Hypothalamus (tissue), 51 donors: Measurements from ENCODE around the gene ILF3.
A peak's percentile ranks its signal among the peaks of the same experiment; 100 is the strongest.

Source experiments
- DNase-seq, 51 donors: peaks; one replicate each; lab custom pipeline; 2025; lab: John Stamatoyannopoulos, UW

The ILF3 gene

DNA sequence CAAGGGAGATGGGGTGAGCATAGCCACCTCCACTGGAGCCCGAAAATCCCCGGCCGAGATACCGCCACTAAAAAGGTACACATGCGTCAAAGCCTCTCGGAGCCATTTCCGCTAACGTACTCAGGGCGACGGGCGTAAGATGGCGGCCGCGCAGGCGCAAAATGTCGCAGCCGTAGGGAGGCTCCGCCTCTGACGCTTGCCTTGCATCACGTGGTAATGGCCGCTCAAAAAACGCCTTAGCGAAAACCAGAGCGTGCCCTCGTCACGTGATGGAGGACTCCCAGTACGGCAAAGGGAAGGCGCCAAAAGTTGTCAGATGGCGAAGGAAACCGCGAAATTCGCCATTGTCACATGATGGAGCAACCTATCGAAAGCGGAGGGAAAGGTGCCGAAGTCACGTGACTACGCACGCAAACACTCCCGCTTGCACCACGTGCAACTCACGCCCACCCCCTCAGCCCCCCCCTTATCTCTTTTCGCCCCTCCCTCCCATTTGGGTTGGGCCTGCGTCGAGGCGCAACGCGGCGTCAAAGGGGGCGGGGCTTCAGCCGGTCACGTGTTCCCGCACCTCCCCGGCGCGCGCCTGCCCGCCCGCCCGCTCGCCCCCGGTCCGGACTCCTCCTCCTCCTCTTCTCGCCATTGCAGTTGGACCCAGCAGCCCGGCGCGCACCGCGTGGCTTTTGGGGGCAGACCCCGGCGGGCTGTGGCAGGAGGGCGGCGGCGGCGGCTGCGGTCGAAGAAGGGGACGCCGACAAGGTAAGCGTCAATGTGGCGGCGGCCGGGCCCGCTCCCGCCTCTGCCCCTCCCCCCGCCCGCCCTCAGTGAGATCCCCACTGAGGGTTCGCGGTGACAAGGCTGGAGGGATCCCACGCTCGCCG is at the start of gene ILF3:
TSS of gene ILF3 (plus strand) at position 615 of the 878 bp plus-strand sequence. CDS start 16,260 bp downstream, outside the sequence.
- DNase-seq = peak; percentile 92 to 100 (median 99)

- DNase-seq = no peak
Observed at GRCh38 chr19:10604460-10604980, 49.6 kb upstream of the ILF3 start.

DNA sequence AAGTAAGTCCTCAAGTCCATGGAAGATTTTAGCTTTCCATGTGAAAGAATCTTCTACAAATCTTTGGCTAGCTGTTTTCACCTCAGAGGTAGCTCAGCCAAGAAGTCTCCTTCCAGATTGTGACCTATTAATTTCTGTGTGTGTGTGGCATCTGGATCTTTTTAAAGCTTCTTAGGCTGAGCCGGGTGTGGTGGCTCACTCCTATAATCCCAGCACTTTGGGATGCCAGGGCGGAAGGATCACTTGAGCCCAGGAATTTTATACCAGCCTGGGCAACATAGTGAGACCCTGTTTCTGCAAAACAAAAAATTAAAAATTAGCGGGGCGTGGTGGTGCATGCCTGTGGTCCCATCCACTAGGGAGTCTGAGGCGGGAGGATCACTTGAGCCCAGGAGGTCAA is 42.2 kb upstream of the ILF3 start:
- DNase-seq = no peak

- peak in 43 of 51 donors; percentile 6 to 80 (median 48) for DNase-seq
Observed at GRCh38 chr19:10612499-10613119, 41.5 kb upstream of the ILF3 start.

DNA sequence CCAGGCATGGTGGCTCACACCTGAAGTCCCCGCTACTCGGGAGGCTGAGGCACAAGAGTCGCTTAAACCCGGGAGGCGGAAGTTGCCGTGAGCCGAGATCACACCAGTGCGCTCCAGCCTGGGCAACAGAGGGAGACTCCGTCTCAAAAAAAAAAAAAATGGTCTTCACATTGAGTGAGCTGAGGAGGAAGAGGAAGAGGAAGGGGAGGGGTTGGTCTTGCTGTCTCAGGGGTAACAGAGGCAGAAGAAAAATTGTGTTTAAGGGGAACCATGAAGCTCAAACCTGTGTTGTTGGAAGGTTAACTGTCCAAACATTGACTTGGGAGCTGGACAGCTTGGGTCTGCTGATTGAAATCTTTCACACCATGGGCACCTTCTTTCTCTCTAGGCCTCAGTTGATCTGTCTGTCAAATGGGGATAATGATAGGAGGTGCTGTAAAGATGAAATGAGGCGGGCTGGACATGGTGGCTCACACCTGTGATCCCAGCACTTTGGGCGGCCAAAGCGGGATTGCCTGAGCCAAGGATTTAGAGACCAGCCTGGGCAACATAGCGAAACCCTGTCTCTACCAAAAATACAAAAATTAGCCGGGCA is 38.6 kb upstream of the ILF3 start:
- DNase-seq = no peak

GRCh38 chr19:10617409-10618121 is 36.6 kb upstream of the ILF3 start:
- DNase-seq = no peak

DNA sequence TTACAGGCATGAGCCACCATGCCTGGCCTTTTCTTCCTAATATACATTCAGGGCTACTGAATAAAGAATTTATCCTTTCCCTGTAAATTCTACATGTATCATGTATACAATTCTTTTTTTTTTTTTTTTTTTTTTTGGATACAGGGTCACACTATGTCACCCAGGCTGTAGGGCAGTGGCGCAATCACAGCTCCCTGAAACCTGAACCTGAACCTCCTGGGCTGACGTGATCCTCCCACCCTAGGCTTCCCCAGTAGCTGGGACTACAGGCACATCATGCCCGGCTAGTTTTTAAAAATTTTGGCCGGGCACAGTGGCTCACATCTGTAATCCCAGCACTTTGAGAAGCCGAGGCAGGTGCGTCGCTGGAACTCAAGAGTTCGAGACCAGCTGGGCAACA is 35.3 kb upstream of the ILF3 start:
- DNase-seq = no peak

DNA sequence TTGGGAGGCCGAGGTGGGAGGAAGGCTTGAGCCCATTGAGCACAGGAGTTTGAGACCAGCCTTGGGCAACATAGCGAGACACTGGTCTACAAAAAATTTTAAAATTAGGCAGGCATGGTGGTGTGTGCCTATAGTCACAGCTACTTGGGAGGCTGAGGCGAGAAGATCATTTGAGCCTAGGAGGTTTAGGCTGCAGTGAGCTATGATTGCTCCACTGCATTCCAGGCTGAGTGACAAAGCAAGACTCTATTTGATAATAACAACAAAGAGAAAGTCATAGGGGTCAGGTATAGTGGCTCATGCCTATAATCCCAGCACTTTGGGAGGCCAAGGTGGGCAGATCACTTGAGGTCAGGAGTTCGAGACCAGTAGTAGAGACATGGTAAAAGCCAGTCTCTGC is 33.4 kb upstream of the ILF3 start:
- DNase-seq = no peak

- DNase-seq = no peak
Observed at GRCh38 chr19:10621966-10622365, 32.2 kb upstream of the ILF3 start.

DNA sequence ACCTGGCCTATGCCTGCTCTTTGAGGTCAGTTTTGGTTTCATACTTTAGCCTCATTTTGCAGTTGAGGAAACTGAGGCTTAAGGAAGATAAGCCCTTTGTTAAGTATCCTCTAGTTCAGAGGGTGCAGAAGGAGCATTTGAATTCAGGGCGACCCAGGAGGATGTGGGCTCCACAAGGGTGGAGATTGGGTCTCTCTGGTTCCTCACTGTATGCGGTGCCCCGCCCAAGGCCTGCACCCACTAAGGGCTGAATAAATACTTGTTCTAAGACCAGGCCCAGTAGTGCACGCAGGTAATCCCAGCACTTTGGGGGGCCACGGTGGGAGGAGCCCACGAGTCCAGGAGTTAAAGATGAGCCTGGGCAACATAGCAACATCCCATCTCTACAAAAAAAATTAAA is 29.6 kb upstream of the ILF3 start:
- DNase-seq = no peak

DNA sequence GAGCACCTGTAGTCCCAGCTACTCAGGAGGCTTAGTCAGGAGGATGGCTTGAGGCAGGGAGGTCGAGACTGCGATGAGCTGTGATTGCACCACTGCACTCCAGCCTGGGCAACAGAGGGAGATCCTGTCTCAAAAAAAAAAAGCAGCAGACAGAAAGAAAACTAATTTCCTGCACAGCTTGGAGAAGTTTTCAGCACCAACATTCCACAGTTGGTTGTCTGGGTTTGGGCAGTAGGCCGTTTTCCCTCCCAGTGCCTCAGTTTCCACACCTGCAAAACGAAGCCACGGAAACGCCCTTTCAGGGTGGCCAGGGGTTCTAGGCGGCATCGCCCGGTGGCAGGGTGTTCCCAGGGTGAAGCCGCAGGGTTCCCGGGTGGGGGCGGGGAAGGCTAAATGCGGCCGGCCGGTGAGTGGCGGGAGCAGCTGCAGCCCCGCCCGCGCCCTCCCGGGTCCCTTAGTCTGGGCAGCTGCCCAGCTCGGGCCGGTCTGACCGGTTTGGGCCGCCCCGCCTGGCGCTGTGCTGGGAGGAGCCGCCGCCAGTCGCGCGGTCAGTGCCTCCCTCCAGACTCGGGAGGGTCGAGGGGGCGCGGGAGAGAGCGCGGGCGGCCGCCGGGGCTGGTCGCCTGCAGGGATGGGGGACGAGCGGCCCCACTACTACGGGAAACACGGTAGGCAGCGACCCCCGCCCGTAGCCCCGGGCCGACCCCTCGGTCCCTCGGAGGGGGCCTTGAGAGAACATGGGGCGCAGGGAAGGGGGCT is 29.0 kb upstream of the ILF3 start, which contains the start of gene SLC44A2:
TSS of gene SLC44A2 (plus strand) at position 551 of the 759 bp plus-strand sequence. CDS start at position 632, 81 bp downstream.
- peak in 50 of 51 donors; percentile 7 to 92 (median 70) for DNase-seq

DNA sequence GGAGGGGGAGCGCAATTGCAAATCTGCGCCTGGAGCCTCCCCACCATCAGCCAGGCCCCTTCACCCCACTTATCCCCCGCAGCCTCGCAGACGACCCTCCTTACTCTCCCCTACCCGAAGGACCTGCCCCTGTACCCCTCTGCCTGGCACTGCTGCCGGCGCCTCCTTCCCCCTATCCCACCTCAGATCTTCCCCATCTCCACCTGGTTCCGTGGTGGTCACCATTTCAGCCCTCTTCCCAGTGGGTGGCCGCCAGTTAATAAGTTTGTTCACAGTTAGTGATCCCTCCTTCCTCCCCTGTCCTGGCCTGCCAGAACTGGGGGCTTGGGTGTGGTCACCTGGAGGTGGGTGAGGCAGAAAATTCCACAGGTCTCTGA is 28.4 kb upstream of the ILF3 start:
- peak in 2 of 51 donors; percentile 2 to 39 for DNase-seq

DNA sequence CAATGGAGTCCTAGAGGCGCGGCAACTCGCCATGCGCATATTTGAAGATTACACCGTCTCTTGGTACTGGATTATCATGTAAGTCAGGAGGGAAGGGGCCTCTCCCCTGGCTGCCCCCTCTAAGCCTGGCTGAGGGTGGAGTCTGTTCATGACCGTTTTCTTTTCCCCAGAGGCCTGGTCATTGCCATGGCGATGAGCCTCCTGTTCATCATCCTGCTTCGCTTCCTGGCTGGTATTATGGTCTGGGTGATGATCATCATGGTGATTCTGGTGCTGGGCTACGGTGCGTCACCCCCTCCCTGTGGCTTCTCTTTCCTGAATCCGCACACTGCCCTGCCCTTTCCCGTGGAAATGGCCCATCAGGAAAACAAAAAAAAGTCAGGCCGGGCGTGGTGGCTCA is 22.3 kb upstream of the ILF3 start:
- DNase-seq = no peak

DNA sequence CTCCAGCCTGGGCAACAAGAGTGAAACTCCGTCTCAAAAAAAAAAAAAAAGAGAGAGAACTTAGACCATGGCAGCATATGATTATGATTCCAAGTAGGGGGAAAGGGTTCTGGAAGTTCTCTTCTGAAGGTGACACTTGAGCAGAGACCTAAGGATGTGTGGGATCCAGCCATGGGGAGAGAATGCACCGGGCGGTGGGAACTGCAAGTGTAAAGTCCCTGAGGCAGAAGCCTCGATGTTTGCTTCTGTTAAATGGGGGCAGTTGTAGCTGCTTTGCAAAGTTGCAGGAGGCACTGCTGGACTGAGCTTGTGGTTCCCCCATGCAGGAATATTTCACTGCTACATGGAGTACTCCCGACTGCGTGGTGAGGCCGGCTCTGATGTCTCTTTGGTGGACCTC is 19.7 kb upstream of the ILF3 start:
- no peak for DNase-seq

GRCh38 chr19:10634963-10635362 is 19.2 kb upstream of the ILF3 start:
- no peak for DNase-seq

DNA sequence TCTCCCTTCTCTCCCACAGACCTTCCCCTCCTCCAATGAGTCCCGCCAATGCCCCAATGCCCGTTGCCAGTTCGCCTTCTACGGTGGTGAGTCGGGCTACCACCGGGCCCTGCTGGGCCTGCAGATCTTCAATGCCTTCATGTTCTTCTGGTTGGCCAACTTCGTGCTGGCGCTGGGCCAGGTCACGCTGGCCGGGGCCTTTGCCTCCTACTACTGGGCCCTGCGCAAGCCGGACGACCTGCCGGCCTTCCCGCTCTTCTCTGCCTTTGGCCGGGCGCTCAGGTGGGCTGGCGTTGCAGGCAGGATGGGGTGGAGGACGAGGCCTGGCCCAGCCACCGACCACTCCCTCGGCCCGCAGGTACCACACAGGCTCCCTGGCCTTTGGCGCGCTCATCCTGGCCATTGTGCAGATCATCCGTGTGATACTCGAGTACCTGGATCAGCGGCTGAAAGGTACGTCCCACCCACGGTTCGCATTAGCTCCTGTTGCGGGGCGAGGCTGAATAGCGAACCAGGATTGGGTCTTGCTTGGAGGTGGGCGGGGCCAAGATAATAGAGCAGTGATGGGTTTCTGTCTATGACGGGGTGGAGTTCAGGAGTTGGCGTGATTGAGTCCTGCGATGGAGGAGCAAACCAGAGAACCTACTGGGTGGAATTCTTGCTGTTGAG is 17.7 kb upstream of the ILF3 start:
- peak in 2 of 51 donors; percentile 6 for DNase-seq

DNA sequence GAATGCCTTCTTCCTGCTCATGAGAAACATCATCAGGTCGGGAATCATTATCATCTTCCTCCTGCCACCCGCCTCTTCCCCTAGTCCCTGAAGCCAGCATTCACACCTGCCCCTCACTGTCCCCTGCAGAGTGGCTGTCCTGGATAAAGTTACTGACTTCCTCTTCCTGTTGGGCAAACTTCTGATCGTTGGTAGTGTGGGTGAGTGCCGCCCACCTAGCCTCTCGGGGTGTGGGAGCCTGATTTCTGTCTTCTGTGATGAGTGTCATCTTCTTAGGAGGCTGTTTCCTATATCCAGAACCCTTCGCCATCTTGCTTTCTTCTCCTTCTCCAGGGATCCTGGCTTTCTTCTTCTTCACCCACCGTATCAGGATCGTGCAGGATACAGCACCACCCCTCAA is 16.3 kb upstream of the ILF3 start:
- DNase-seq = no peak

GRCh38 chr19:10639836-10640235 is 14.3 kb upstream of the ILF3 start:
- no peak for DNase-seq

GRCh38 chr19:10640361-10640760 is 13.8 kb upstream of the ILF3 start:
- no peak for DNase-seq
